HEK293 (cell line): ENCODE results near the gene CYB5R3.

Source experiments
- CTCF ChIA-PET: fragments of 350-600 bp; formaldehyde crosslinking; extraction: SDS; loops from one replicate; lab custom pipeline; 2021; ENCODE audit warnings: antibody characterized with exemption; lab: Yijun Ruan, JAX
- POLR2A ChIA-PET: fragments of 300-600 bp; formaldehyde crosslinking; extraction: SDS; loops from one replicate; lab custom pipeline; 2020; ENCODE audit warnings: antibody characterized with exemption, inconsistent platforms; lab: Yijun Ruan, JAX
- H3K27ac ChIP-seq: fragments of 200-500 bp; sonication (Bioruptor generic); 2 replicates; pipeline ENCODE4 v1.5.1; 2014; ENCODE audit warnings: low read depth, low read length, control low read depth, inconsistent platforms; ENCODE audit errors: extremely low read depth
- H3K36me3 ChIP-seq, 2 experiments: fragments of 200-500 bp in 1 of 2; sonication (Bioruptor generic) in 1 of 2; 1 replicate in 1 of 2; 2 replicates in 1 of 2; pipeline ENCODE4 v1.5.1; 2014 to 2017; ENCODE audit warnings: inconsistent platforms in 2 of 2, low read length in 2 of 2; ENCODE audit not compliant: control insufficient read depth in 2 of 2, insufficient read depth in 1 of 2
- H3K4me1 ChIP-seq: fragments of 200-500 bp; sonication (Bioruptor generic); 2 replicates; pipeline ENCODE4 v1.5.1; 2014; ENCODE audit warnings: mild to moderate bottlenecking, low read length, inconsistent platforms; ENCODE audit not compliant: control insufficient read depth, insufficient read depth
- H3K4me3 ChIP-seq: 2 replicates; pipeline ENCODE4 v1.5.1; 2011; ENCODE audit warnings: low read depth, mild to moderate bottlenecking, control low read depth, low read length, moderate library complexity
- H3K9me3 ChIP-seq: fragments of 200-500 bp; sonication (Bioruptor generic); 2 replicates; pipeline ENCODE4 v1.5.1; 2014; ENCODE audit warnings: low read depth, low read length, inconsistent platforms; ENCODE audit not compliant: control insufficient read depth, insufficient read depth
- BCL6B ChIP-seq: fragments of 450-650 bp; formaldehyde crosslinking; IDR thresholded peaks from 2 replicates; pipeline ENCODE4 v1.5.1; 2017; ENCODE audit warnings: missing biosample characterization, missing genetic modification characterization
- KLF1 ChIP-seq: fragments of 450-650 bp; formaldehyde crosslinking; IDR thresholded peaks from 2 replicates; pipeline ENCODE4 v1.5.1; 2016; ENCODE audit warnings: missing biosample characterization, missing genetic modification characterization
- OSR2 ChIP-seq: fragments of 450-650 bp; formaldehyde crosslinking; IDR thresholded peaks from 2 replicates; pipeline ENCODE4 v1.5.1; 2016; ENCODE audit warnings: missing biosample characterization, missing genetic modification characterization
- PRDM2 ChIP-seq: fragments of 450-650 bp; formaldehyde crosslinking; IDR thresholded peaks from 2 replicates; pipeline ENCODE4 v1.5.1; 2016; ENCODE audit warnings: missing biosample characterization, missing genetic modification characterization, borderline replicate concordance
- SALL2 ChIP-seq: fragments of 450-650 bp; formaldehyde crosslinking; IDR thresholded peaks from 2 replicates; pipeline ENCODE4 v1.5.0; 2017; ENCODE audit warnings: missing biosample characterization, mild to moderate bottlenecking, missing genetic modification characterization, borderline replicate concordance
- SETDB1 ChIP-seq: IDR thresholded peaks from one replicate; pipeline ENCODE4 v1.6.1; 2017; ENCODE audit warnings: mild to moderate bottlenecking, low read length, moderate library complexity, mixed read lengths; ENCODE audit not compliant: insufficient read length
- ZNF132 ChIP-seq: fragments of 450-650 bp; formaldehyde crosslinking; IDR thresholded peaks from 2 replicates; pipeline ENCODE4 v1.5.1; 2017; ENCODE audit warnings: missing biosample characterization, missing genetic modification characterization, borderline replicate concordance
- ZNF175 ChIP-seq: fragments of 450-650 bp; formaldehyde crosslinking; IDR thresholded peaks from 2 replicates; pipeline ENCODE4 v1.5.1; 2016; ENCODE audit warnings: missing biosample characterization, missing genetic modification characterization
- ZNF2 ChIP-seq: fragments of 450-650 bp; formaldehyde crosslinking; IDR thresholded peaks from 2 replicates; pipeline ENCODE4 v1.5.1; 2016; ENCODE audit warnings: missing biosample characterization, missing genetic modification characterization
- ZNF280C ChIP-seq: fragments of 450-650 bp; formaldehyde crosslinking; IDR thresholded peaks from 2 replicates; pipeline ENCODE4 v1.5.1; 2016; ENCODE audit warnings: missing biosample characterization, missing genetic modification characterization
- ZNF529 ChIP-seq: fragments of 450-650 bp; formaldehyde crosslinking; IDR thresholded peaks from 2 replicates; pipeline ENCODE4 v1.5.1; 2017; ENCODE audit warnings: missing genetic modification characterization, missing biosample characterization; ENCODE audit not compliant: insufficient replicate concordance
- ZNF549 ChIP-seq: fragments of 450-650 bp; IDR thresholded peaks from 2 replicates; pipeline ENCODE4 v1.5.1; 2018; ENCODE audit warnings: missing biosample characterization, missing genetic modification characterization, mild to moderate bottlenecking, inconsistent platforms, moderate library complexity
- ZNF596 ChIP-seq: fragments of 450-650 bp; IDR thresholded peaks from 2 replicates; pipeline ENCODE4 v1.5.0; 2018; ENCODE audit warnings: missing biosample characterization, mild to moderate bottlenecking, missing genetic modification characterization, moderate library complexity
- ZNF701 ChIP-seq: fragments of 450-650 bp; formaldehyde crosslinking; IDR thresholded peaks from 2 replicates; pipeline ENCODE4 v1.5.1; 2016; ENCODE audit warnings: missing biosample characterization, missing genetic modification characterization
- ZNF76 ChIP-seq: fragments of 450-650 bp; formaldehyde crosslinking; IDR thresholded peaks from 2 replicates; pipeline ENCODE4; 2016; ENCODE audit warnings: low read depth, missing biosample characterization, missing genetic modification characterization, borderline replicate concordance

CYB5R3 gene

GRCh38 chr22:42636506-42636905, 12.7 kb downstream of the CYB5R3 start:
- no peak for TF ChIP-seq OSR2 (tag by site-specific recombination)
- TF ChIP-seq ZNF175 (tag by site-specific recombination): no peak
- TF ChIP-seq ZNF596: no peak
- no peak for TF ChIP-seq ZNF76 (tag by site-specific recombination)
- TF ChIP-seq BCL6B (tag by site-specific recombination): no peak
- no peak for TF ChIP-seq PRDM2
- no peak for TF ChIP-seq SALL2 (tag by site-specific recombination)
- no peak for TF ChIP-seq ZNF280C (tag by site-specific recombination)
- no peak for TF ChIP-seq SETDB1
- no peaks in the 10 kb centered on the region for H3K9me3 ChIP-seq
- no peak overlapping the region for H3K4me3 ChIP-seq
- POLR2A ChIA-PET: interaction anchor here (1.1 kb wide), 1 partner anchor 10 kb away, joined by 4 read pairs; no protein-coding TSS in a partner anchor
- CTCF ChIA-PET: interaction anchor here (2.8 kb wide), 1 partner anchor 15 kb away, joined by 17 read pairs; no protein-coding TSS in a partner anchor
- H3K27ac ChIP-seq: no peak overlapping the region
- no peaks in the 10 kb centered on the region for H3K4me1 ChIP-seq
- peaks cover 16 to 50% of the 10 kb centered on the region in 2 experiments; a peak in 2 of 3 replicates for H3K36me3 ChIP-seq

GRCh38 chr22:42635531-42635930, 13.7 kb downstream of the CYB5R3 start:
- ChIA-PET CTCF (interaction anchor here (0.6 kb wide), 1 partner anchor 14 kb away, joined by 3 read pairs; no protein-coding TSS in a partner anchor), POLR2A (no interaction called here)
- H3K27ac ChIP-seq: no peak overlapping the region
- no peaks in the 10 kb centered on the region for H3K9me3 ChIP-seq
- TF ChIP-seq ZNF596 (no peak), PRDM2 (no peak), ZNF2 (tag by site-specific recombination) (no peak), KLF1 (tag by site-specific recombination) (peak; percentile 62), ZNF549 (no peak), ZNF701 (tag by site-specific recombination) (no peak), ZNF529 (tag by site-specific recombination) (no peak), ZNF132 (tag by site-specific recombination) (no peak)
- no peaks in the 10 kb centered on the region for H3K4me1 ChIP-seq
- peaks cover 16 to 60% of the 10 kb centered on the region in 2 experiments; a peak in 2 of 3 replicates for H3K36me3 ChIP-seq
- no peak overlapping the region for H3K4me3 ChIP-seq
